Bronchial epithelial cell (primary cell): Measurements from ENCODE around the gene GABARAP. TPM values are rescaled to one million over a fixed set of nuclear protein-coding genes. Genes with fewer than 3 reads are reported as not detected.

ENCODE experiments used
- DNase-seq: peaks from one replicate; pipeline ENCODE4 v3.0.0-alpha.2; 2010; ENCODE audit warnings: low read depth
- FAIRE-seq: peaks from 2 replicates; lab custom pipeline; 2011; peaks lifted over from hg19 to GRCh38; lab: Jason Lieb, UNC
- H3K27me3 ChIP-seq: 2 replicates; pipeline ENCODE4 v1.5.1; 2011; ENCODE audit warnings: low read length; ENCODE audit not compliant: control insufficient read depth, insufficient read depth
- H3K36me3 ChIP-seq: 2 replicates; pipeline ENCODE4 v1.5.1; 2011; ENCODE audit warnings: low read length; ENCODE audit not compliant: control insufficient read depth, insufficient read depth
- H3K4me3 ChIP-seq: 2 replicates; pipeline ENCODE4 v1.5.1; 2011; ENCODE audit warnings: mild to moderate bottlenecking, low read depth, low read length, control low read depth
- CTCF ChIP-seq: IDR thresholded peaks from 2 replicates; pipeline ENCODE4 v1.5.1; 2011; ENCODE audit warnings: mild to moderate bottlenecking, moderate library complexity, low read length, control low read depth, inconsistent platforms; ENCODE audit not compliant: insufficient read depth, severe bottlenecking
- total RNA-seq: library from RNA; depleted of rRNA; stranded (reverse); fragments of >200 nt; gene quantifications from 2 replicates; pipeline ENCODE4 v1.2.1, GENCODE V29; 2014

GABARAP gene
- total RNA-seq, 1 donor from 2014 or later = 50.8 TPM

- FAIRE-seq (no peak), DNase-seq (no peak)
- no peaks in the 10 kb centered on the region for H3K36me3 ChIP-seq
- no peaks in the 10 kb centered on the region for H3K27me3 ChIP-seq
- TF ChIP-seq CTCF = no peak
- H3K4me3 ChIP-seq = no peak overlapping the region
Measured at GRCh38 chr17:7211491-7212273, 30.6 kb downstream of the GABARAP start.

GRCh38 chr17:7208754-7209460, 33.3 kb downstream of the GABARAP start:
- Histone ChIP-seq H3K27me3 (no peaks in the 10 kb centered on the region), H3K36me3 (no peaks in the 10 kb centered on the region), H3K4me3 (no peak overlapping the region)
- DNase-seq = no peak
- no peak for TF ChIP-seq CTCF
- FAIRE-seq = no peak

- Histone ChIP-seq H3K4me3 (no peak overlapping the region), H3K36me3 (no peaks in the 10 kb centered on the region), H3K27me3 (no peaks in the 10 kb centered on the region)
- no peak for TF ChIP-seq CTCF
- DNase-seq (no peak), FAIRE-seq (no peak)
Measured at GRCh38 chr17:7208027-7208571, 34.1 kb downstream of the GABARAP start.

- H3K27me3 ChIP-seq = no peaks in the 10 kb centered on the region
- no peaks in the 10 kb centered on the region for H3K36me3 ChIP-seq
- DNase-seq (no peak), FAIRE-seq (no peak)
- no peak overlapping the region for H3K4me3 ChIP-seq
- TF ChIP-seq CTCF = no peak
Measured at GRCh38 chr17:7207120-7208001, 34.9 kb downstream of the GABARAP start.

GRCh38 chr17:7205561-7205960, 36.7 kb downstream of the GABARAP start:
- no peaks in the 10 kb centered on the region for H3K36me3 ChIP-seq
- FAIRE-seq (no peak), DNase-seq (no peak)
- peak overlapping the region; percentile 48 for H3K4me3 ChIP-seq
- no peaks in the 10 kb centered on the region for H3K27me3 ChIP-seq
- no peak for TF ChIP-seq CTCF
